Kasumi-1 (cell line): Measurements from ENCODE around the gene LOXL1.
"Not testable (repeated sequence)": the region's sequence is repeated elsewhere in the genome, so short reads cannot be mapped to it uniquely, and the experiment has no call there.

Experiments used
- DNase-seq, 2 experiments: peaks; one replicate each; lab custom pipeline; 2025; lab: John Stamatoyannopoulos, UW

LOXL1 gene

GRCh38 chr15:73922186-73923151, 3.8 kb upstream of the LOXL1 start:
- DNase-seq: no peak

DNA sequence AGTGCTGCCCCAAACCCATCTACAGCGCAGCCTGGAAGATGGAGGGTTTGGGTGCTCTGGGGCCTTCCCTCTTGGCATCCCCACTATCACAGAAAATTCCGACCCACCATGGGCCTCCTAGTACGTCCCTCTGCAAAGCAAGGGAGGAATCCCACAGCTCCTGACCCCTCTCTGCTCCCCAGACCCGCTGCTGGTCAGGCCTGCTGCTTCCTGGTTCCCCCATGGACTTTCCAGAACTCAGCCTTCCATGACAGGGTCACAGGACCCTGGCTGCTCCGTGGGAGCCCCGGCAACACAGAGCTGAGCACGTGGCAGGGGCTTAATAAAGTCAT, 3.1 kb upstream of the LOXL1 start:
- DNase-seq: no peak

DNA sequence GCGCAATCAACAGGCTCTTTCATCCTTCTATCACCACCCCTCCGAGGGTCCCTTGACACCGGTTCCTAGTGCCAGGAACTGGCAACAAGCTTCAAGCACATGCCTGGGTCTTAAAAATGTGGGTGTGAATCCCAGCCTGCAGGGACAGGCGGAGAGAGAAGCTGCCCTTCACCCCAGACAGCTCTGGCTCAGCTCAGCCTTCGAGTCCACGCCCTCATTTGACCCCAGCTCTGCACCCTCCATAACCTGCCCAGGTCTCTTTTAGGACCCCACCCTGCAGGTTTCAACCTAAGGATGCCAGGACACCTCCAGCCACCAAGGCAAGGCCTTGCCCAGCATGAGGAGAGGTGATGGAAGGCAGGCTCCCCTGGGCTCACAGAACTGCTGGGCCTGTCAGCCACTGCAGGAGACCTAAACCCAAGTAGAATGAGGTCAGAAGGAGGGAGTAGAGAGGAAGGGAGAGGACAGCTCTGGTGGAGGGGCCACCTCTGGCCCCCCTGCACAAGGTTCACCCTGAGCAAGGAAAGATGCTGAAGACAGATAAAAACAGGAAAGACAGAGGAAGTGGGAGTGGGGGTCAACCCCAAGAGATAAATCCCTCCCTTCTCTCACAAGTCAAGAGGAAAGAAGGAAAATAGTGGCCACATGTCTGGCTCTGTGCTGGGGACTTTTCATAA, 2.6 kb upstream of the LOXL1 start:
- no peak for DNase-seq

GRCh38 chr15:73924171-73924921, 1.9 kb upstream of the LOXL1 start:
- DNase-seq: no peak

DNA sequence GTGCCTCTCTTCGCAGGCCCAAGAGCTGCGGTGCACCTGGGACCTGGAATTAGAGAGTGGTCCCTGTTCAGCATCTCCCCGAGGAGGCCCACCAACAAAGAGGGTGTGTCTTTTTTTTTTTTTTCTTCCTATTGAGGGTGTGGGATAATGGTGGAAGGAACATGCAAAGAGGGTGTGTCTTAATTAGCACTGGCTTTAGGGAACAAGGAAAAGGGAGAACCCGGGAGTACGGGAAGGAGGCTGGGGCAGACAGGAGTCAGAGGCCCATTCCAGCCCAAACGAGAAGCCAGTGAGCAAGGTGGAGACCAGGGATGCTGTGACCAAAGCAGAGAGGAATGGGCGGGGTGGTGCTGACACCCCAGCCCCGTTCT, 429 bp upstream of the LOXL1 start:
- DNase-seq: no peak

DNA sequence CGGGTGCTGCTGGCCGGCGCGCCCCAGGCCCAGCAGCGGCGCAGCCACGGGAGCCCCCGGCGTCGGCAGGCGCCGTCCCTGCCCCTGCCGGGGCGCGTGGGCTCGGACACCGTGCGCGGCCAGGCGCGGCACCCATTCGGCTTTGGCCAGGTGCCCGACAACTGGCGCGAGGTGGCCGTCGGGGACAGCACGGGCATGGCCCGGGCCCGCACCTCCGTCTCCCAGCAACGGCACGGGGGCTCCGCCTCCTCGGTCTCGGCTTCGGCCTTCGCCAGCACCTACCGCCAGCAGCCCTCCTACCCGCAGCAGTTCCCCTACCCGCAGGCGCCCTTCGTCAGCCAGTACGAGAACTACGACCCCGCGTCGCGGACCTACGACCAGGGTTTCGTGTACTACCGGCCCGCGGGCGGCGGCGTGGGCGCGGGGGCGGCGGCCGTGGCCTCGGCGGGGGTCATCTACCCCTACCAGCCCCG, 777 bp downstream of the LOXL1 start:
- DNase-seq: no peak

GRCh38 chr15:73927476-73928240, 1.4 kb downstream of the LOXL1 start:
- no peak for DNase-seq

DNA sequence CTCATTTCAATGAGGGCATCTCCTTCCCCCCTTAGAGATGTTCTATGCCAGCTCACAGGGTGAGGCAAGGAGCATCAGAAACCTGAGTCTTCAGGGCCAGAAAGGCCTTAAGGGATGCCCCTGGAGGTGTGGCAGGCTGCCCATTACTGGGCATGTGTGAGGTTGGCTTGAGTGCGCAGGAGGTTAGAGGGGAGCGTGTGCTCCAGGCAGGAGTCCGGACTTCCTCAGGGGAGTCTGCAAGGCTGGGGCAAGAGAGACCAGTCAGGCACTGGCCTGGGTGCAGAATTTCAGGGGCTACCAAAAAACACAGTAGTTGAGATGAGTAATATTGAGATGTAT, 1.9 kb downstream of the LOXL1 start:
- no peak for DNase-seq

DNA sequence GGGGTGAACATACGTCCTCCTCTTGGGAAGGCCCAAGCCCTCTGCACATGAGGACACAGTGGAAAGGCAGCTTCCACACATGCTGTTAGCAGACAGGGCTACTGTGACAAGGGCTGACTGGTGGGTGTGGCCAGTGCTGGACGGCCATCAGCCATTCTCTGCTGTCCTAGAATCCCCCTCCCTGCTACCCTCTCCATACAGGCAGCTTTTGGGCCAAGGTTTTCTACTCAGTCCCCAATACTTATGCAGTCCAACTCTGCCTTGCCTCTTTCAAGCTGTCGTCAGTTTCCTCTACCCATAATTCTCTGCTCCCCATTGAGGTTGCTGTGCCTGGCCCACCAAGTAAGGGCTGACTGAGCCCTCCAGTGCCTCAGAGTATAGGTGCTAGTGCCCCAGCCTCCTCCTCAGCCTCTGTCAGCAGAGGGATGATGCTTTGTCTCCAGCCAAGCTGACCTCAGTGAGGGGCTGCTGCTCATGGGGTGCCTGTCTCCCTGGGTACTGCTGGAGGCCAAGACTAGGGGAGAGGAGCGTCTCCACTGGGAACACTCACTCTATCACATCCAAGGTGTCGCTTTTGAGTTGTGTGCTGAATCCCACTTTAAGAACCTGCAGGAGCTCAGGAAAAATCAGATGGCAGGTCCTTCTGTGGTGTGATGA, 2.8 kb downstream of the LOXL1 start:
- DNase-seq: no peak

DNA sequence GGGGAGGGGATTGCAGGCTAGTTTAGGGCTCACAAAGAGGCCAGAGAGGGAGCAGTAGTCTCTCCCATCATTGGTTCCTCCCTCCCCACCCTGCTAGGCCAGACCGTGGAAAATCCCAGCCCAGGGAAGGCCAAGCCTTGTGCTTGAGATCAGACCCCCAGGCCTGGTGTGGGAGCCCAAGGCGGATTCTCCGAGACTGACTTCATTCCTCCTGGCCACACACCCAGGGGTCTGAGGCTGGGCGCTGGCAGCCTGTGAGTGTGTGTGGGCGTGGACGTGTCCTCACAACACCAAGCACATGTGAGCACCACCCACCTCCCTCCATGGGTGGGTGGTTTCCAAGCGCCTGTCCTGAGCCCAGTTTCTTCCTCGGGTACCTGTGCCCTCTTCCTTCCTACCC, 4.1 kb downstream of the LOXL1 start:
- no peak for DNase-seq

- DNase-seq: no peak
Observed at GRCh38 chr15:73930790-73931281, 4.6 kb downstream of the LOXL1 start.

DNA sequence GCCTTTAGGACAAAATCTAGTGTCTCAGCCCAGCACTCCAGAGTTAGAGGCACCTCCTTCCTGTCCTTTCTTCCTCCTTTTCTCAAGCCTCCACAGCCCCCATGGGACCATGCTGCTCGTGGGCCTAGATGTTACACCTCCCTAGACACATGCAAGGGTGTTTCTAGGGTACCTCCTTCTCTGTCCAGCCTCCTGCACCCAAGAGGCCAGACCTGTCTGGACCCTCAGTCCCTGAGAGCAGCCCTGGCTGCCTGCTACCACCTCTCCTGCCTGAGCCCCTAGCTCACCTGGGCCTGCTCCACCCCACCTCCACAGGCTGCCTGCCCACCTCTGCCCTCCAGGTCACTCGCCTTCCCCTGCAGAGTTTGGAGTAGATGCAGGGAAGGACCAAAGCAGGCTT, 5.2 kb downstream of the LOXL1 start:
- no peak for DNase-seq

DNA sequence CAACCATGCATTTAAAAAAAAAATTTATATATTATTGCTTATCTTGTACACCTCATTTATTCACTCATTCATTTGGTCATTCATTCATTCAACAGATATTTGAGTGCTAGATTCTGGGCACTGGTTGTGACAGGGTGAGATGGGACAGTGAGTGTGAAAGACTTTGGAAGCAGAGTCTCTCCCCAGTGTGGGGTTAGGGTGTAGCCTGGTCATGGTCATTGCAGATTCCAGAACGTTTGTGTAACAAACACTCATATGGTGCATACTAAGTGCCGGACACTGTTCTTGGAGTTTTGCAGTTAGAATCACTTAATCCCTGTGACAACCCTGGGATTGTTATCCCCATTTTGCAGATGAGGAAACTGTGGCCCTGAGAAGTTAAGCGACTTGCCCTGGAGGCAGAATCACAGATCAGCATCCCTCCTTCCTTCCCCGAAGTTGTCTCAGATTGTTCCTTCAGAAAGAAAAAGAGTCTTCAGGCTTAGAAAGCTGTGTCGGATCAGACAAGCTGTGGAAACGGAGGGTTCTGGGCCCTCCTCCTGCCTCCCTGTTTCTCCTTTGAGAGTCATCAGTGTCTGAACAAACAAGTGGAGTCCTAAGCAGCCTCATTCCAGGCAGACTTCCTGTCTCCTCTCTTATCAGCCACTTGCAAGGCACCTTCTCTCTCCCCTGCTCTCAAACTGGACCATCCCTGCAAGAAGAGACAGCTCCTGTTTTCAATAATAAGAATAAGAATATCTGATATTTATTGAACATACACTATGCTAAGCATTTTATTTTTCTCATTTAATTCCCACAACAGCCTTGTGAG, 6.3 kb downstream of the LOXL1 start:
- no peak for DNase-seq

DNA sequence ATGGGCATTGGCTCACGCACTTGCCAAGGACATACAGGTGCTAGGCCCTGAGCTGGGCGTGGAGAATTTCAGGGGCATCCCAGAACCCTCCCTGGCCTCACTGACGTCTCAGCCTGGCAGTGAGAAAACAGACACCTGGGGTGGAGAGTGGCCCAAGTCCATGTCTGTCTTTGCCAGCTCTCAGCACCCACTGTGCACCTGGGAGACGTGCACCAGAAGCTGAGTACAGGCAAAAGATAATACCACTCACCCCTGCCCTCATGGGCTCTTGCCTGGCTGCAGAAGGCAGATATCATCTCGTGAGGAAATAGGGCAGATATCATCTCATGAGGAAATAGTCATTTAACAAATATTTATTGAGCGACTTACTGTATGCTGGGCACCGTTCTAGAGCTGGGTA, 8.0 kb downstream of the LOXL1 start:
- no peak for DNase-seq

DNA sequence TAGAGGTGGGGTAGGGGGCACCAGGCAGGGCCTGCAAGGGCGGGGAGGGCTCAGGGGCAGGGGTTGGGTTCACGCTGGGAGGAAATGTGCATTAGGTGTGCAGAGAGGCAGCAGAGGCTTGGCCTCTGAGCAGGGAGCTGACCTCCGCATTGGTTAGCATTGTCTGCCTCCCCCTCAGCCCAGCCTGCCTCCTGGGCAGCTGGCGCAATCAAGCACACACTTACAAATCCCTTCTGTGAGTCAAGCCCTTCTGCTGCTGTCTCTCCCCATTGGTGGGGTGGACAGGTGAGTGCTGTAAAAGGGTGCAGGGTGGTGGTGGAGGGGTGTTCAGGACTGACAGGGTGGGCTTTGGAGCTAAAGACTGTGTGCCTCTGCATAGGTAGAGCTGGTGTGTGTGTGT, 9.3 kb downstream of the LOXL1 start:
- DNase-seq: no peak

- no peak for DNase-seq
Observed at GRCh38 chr15:73936181-73936580, 9.9 kb downstream of the LOXL1 start.

DNA sequence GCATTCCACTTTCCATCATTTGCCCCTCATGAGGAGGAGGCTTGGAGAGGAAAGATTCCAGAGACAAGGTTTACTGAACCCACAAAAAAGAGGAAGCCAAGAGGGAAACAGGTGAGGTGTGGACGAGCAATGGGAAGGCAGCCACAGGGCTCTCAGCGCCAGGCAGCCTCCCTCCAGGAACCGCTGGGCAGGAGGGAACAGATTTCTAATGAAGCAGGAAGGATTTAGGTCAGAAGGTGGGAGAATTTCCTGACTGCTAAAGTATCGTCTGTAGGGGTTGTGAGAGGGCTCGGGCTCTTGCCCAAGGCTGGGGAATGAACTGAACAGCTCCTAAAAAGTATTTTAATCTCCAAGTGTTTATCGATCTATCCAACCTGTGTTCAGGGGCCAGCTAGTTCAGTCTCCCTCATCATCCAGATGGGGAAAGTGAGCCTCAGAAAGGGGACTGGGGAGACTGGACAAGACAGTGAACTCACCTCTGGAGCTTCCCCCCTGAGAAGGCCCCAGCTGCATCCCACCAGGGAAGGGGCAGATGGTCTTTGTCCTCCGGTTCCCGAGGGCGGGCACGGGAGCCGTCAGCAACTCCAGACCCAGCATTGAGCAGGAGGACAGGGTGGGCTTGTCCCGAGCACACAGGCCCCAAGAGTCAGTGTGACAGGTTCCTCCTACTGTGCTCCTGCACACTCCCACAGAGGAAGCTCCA, 10.5 kb downstream of the LOXL1 start:
- no peak for DNase-seq

GRCh38 chr15:73937296-73937695, 11.0 kb downstream of the LOXL1 start:
- no peak for DNase-seq

- DNase-seq: no peak
Observed at GRCh38 chr15:73937726-73938125, 11.5 kb downstream of the LOXL1 start.

GRCh38 chr15:73938516-73938915, 12.3 kb downstream of the LOXL1 start:
- DNase-seq: not testable (repeated sequence)
